HG03575 (cell line): Measurements from ENCODE around the gene GPR68.
"Not testable (repeated sequence)": the region's sequence is repeated elsewhere in the genome, so short reads cannot be mapped to it uniquely, and the experiment has no call there.

ENCODE experiments used
- ATAC-seq: cut with Tn5 transposase; IDR thresholded peaks from one replicate; pipeline ENCODE4 v1.9.1; 2021; ENCODE audit not compliant: unreplicated experiment, insufficient number of reproducible peaks, low FRiP score; ENCODE audit errors: extremely low read depth

The GPR68 gene

DNA sequence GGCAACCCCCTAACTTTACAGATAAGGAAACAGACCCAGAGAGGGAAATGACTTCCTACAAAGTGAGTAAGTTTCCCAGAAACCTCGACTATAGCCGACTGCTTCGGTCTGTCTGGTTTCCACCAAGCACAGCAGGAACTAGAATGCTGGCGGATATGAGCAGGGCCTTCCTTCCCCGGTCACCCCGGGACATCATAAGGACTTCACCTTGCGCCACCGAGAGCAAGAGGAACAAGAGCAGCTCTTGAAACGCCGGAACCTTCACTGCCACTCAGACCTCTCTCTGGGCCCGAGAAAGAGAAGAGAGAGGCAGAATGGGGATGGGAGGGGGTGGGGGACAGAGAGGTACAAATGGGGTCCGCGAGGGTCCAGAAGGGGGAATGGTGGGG, 29.4 kb upstream of the GPR68 start:
- ATAC-seq = no peak

DNA sequence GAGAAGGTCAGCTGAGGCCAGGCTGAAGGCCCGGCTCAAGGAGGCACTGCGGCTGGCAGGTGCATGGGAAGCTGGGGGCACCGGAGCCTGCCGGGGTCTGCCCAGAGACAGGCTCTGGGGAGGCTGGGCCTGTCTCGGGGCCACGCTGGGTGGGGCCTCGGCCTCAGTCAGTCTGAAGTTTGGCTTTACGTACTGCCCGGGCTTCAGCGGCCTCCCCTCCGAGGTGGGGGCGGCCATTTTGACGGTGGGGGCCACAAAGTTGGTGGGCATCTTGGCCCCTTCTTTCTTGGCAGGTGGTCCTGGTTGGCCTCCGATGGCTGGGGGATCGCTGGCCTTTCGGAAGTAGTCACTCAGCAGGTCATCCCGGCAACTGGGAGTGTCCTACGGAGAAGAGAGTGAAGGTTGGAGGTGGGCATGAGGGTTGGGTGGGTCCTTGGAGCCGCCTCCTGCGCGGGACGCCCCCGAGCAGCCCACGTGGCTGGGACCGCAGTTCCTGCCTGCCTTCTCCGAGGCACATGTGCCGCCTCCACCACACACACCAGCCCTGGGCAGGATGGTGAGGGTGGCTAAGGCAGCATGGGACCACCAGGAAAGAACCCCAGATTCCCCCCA, 28.9 kb upstream of the GPR68 start:
- no peak for ATAC-seq

DNA sequence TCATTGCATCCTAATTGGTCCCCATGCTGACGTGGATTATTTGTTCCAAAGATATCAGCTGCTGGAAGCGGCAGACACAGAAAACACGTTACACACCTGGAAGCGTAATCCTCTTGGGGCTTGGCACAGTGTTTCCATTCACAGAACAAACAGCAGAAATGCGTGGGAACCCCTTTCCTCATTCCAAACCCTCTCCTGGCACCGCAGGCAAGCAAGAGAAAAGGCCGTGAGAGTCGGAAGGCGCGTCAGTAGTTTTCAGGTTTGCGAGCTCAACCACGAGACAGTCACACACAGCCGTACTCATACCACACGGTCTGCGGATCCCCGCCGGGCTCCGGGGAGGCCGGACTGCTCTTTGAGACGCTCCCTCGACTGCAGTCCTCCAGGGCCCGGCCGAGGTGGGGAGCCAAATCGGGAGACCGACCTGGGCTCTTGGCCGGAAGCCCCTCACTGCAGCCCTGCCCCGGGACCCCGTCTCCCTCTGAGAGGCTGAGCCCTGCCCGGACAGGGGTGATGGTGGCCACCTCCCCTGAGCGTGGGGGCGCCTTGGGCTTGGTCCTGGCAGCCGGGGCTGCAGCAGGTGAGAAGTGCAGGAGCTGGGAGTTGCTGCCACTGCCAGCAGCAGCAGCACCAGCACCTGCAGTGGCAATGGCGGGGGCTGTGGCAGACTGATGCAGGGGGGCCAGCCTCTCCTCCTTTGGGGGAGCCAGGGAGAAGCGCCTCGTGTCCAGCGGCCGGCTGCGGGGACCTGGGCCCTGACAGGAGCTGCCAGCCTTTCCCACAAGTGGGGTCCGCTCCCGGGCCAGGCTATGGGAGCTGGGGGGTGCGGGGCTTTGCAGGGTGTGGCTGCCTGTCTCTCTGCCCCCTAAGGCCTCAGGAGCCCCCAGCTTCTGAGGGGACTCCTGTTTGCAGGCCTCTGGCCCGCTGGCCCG, 28.1 kb upstream of the GPR68 start:
- no peak for ATAC-seq

DNA sequence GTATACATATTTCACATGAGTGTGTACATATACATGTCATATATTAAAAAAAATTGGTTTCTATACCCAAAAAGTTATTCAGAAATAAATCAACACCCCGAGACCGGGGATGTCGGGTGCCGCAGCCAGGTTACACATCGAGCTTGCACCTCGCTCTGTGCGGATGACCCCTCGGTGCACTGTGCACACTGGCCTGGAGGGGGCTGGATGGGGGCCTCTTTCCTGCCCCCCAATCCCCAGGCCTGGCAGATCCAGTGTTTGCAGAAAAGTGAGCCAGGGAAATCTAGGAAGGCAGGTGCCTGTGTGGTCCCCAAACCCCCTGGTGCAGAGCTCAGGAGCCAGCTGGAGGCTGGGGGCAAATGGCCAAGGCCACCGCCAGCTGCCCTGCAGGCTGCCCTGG, 27.1 kb upstream of the GPR68 start:
- no peak for ATAC-seq

DNA sequence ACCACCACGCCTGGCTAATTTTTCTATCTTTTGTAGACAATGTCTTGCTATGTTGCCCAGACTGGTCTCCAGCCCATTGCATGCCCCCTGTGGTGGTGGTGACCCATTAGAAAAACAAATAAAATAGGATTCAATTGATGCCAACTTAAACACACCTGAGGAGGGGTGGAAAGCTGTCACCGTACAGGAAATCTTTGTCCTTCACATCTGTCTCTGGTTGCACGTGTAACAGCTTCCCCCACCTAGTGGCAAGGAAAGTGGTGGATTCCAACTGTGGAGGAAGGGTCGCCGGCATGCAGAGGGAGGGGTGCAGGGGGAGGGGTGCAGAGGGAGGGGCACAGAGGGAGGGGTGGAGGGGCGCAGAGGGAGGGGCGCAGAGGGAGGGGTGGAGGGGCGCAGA, 26.1 kb upstream of the GPR68 start:
- no peak for ATAC-seq

DNA sequence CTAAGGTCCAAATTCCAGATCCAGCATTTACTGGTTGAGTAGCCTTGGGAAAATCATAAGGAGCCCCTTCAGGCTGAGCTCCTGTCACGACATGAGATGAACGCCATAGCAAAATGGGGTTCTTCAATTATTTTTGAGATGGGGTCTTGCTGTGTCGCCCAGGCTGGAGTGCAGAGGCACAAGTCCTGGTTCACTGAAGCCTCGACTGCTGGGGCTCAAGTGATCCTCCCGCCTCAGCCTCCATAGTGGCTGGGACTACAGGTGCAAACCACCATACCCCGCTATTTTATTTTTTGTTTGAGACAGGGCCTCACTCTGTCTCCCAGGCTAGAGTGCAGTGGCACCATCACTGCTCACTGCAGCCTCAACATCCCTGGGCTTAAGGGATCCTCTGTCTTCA, 25.7 kb upstream of the GPR68 start:
- no peak for ATAC-seq

DNA sequence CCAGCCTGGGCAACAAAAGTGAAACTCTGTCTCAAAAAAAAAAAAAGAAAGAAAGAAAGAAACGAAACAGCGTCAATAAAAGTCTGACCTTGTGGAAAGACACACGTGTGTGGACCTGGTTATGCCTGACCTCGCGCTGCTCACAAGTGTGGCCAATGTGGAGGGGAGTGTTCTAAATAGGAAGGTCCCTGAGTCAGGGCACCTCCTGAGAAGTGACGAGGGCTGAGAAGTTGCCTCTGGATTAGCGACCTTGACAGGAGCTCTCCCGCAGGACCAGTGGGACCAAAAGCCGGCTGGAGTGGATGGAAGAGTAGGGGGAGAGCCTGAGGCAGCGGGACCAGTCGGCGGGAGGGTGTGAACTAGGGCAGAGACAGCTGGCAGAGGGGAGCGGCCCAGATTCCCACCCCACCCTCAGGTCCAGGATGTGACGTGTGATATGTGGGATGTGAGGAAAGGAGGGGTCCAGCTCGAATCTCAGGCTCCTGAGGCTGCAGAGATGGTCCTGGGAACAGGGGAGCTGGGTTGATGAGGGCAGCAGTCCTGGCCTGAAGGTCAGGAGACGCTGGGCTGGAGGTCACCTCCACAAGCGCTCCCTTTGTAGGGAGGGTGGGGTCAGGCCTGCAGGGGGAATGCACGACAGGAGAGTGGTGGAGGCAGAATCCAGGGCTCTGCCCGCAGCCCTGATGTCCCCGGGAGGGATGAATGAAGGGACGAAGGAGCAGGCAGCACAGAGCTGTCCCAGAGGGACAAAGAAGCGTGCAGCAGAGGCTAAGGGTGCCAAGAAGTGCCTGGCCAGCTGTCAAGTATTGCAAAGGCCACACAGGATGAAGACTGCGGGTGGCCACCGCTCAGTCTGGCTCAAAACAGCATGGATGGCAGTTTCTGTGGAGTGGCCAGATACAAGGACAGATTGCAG, 24.8 kb upstream of the GPR68 start:
- no peak for ATAC-seq

DNA sequence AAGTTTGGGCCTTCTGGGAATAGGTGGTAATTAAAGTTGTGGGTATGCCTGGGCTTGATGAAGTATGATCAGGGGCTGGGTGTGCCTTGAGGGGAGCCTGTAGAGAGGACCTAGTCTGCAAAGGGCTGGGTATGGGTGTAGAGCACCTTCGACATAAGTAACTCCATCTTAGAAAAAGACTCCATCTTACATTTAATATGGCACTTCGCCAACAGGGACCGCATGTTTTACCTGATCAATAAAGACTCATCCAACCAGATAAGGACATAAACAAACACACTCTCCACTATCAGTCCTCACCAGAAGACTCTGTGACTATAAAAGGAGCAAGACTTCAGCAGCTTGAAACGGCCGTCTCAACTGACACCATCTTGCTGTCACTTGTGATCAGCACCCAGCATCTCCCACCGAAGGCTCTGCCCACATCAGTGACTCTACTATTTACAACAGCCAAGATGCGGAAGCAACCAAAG, 23.5 kb upstream of the GPR68 start:
- no peak for ATAC-seq

DNA sequence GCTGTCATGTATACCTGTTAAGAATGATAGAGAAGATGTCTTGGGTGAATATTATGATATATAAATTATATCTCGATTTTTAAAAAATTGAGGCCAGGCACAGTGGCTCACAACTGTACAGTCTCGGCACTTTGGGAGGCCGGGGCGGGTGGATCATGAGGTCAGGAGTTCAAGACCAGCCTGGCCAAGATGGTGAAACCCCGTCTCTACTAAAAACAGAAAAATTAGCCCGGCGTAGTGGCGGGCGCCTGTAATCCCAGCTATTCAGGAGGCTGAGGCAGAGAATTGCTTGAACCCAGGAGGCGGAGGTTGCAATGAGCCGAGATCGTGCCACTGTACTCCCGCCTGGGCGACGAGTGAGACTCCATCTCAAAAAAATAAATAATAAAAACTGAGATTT, 21.8 kb upstream of the GPR68 start:
- not testable (repeated sequence) for ATAC-seq

DNA sequence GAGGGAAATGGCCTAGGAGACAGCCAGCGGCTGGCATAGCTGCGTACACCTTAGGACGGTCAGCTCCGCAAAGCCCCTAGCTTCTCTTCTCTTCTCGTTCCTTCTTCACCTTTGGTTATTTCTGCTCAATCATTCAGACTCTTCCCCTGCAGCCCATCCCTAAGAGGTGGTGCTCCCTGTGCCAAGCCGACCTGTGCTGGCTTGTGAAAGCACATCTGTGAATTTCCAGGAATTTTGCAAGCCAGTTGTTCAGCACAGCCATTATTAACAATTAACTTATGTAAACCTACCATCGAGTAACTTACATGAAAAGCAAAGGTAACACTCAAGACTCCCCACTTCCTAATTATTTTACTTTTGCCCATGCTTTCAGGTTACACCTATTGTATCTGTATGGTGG, 20.9 kb upstream of the GPR68 start:
- ATAC-seq = no peak

DNA sequence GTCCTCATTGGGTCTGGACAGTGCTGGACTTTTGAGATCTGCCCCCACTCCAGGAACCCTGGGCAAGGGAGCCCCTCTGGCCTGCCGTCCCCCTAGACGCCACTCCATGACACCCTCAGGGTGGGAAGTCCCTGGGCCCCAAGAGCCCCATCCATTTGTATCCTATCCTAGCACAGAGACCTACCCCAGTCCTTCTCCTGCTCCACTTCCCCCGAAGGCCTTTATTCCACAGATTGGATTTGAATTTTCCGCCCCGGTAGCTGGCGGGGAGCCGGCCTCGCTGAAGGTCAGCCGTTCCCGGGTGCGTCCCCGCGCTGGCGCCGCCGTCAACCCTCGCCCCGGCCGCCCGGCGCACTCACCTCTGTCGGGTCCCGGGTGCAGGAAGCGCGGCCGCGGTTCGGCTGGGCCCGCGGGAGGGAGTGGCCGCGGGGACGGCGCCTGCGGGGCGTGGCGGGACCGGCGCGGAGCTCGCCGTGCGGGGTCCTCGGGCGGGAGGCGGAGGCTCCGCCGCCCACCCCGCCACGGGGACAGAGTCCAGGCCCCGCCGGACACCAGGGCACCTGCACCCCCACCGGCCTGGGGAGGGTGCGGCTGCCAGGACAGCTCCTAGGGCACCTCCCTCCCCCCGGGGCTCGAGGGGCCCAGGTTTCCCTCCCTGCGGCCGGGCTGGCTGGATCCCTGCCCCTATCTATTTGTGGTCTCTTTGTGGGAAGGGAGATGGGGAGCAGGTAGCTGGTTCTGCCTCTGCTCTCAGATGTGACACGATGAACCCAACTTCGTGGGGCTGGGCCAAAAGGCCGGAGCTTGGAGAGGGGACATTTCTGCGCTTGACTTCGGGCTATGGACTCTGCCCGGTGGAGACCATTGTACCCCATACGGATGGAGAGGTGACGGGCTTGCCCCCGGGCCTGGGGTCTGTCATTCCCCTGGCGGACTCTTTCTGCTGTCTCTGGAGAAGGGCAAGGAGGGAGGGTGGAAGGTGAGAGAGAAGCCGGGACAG, 19.9 kb upstream of the GPR68 start:
- no peak for ATAC-seq

DNA sequence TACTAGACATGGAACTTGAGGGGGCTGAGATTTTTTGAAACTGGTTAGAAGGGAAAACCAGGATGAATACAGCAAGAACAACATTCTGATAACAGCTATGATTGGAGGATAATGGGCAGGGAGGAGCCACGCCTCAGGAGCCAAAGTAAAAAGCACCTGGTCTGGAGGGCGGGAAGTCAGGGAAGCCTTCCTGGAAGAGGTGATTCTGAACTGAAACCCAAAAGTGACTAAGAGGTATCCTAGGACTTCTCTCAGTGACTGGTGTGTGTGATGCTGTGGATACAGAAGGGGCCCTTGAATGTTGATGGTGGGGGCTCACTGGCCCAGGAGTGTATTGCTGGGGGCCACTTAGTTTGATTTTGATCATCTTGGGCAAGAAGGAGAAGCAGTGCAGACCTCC, 18.8 kb upstream of the GPR68 start:
- no peak for ATAC-seq

DNA sequence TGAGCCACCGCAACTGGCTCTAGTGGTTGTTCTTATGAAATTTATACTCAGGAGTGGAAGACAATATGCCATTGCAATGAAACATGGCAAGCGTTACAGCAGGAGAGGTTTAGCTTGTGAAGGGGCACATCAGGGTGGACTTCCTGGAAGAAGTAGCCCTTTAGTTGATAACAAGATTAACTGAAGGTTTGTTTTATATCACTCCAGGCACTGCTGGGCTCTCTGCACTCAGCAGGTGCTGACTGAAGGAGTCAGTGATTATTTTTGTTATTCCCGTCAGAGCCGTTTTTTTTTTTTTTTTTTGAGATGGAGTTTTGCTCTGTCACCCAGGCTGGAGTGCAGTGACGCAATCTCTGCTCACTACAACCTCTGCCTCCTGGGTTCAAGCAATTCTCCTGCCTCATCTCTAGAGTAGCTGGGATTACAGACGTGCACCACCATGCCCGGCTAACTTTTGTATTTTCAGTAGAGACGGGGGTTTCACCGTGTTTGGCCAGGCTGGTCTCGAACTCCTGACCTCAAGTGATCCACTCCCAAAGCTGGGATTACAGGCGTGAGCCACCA, 17.6 kb upstream of the GPR68 start:
- no peak for ATAC-seq

DNA sequence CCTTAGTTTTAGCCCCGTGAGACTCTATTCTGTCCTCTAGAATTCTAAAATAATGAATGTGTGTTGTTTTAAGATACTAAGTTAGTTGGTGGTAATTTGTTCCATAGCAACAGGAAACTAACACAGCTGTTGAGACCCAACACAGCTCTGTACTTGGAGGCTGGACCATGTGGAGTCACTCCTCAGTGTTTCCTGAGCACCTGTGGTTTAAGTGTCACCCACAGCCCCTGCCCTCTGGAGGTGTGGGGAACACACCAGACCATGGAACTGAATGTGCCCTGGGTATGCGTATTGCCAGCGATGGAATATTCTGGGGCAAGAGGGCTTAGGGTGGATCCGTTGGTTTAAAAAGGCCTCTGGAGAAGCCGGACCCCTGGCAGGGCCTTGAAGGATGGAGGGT, 16.6 kb upstream of the GPR68 start:
- ATAC-seq = no peak

DNA sequence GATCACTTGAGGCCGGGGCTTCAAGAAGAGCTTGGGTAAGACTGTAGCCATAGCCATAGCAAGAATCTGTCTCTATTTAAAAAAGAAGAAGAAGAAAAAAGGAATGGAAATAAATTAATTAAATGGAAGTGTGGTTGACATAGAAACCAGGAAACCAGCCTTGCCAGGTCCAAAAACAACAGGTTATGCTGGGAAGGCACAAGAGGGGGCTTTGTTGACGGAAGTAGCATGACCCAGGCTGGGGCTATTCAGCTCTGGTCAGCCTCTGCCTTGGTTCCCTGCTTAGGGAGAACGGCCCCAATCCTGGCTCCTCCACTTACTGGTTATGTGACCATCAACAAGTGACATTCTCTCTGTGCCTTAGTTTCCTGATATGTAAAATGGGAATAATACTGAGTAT, 14.4 kb upstream of the GPR68 start:
- no peak for ATAC-seq

DNA sequence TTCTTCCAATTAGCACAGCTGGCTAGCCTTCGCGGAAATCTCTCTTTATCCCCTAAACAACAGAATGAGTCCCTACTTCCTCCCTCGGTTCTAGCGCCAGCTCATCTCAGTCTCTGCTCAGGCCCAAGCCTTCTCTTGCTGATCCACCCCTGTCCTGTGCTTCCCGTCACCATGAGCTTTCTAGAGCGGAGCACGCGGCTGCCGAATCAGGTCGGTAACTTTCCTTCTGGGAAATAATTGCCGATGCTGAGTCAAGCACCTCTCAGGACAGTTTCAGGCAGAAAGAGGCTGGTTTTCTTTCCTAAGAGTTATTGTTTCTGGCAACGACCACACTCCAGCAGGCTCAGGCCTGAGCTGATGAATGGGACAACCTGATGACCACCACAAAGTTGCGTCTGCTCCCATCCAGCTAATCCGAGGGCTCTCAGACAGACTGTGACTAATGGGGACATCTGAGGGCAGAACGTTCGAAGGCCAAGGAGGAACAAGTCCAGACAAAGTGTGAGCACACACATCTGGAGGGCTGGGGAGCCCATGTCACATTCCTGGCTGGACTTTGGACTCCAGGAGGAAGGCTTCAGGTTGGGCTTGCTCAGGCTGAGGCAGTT, 13.6 kb upstream of the GPR68 start:
- no peak for ATAC-seq

DNA sequence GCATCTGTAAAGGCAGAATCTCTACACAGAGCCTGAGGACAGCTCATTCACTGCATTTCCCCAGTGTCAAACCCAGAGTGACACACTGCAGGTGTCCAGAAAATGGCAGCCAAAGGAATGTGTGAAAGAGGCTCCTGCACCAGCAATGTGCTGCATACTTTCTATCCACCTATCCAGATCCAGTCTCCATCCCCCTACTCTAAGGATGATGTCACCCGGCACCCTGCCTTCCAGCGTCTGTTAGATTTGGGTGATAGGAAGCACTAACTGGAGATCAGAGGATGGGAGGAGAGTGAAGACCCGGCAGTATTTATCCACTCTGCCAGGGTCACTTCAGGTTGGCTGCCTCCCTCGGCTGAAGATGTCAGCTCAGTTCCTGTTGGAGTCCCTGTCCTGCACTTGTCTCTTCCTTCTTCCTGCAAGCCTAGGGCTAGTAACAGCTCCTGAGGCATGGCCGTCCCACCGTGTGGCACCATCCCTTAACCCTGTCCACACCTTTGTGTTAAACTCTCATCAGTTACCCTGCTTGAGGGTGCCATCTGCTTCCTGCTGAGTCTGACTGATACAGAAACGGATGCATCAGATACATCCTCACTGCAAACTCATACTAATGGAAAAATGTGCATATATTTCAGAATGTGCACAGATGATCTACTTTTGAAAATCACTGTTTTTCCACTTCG, 13.0 kb upstream of the GPR68 start:
- ATAC-seq = no peak
